K562 (cell line): Measurements from ENCODE around the gene MMEL1. TPM values are rescaled to one million over a fixed set of nuclear protein-coding genes. Genes with fewer than 3 reads are reported as not detected.
A peak's percentile ranks its signal among the peaks of the same experiment; 100 is the strongest.

ENCODE experiments used
- CCNT2 ChIP-seq: IDR thresholded peaks from 2 replicates; pipeline ENCODE4 v1.6.1; 2011; ENCODE audit warnings: borderline replicate concordance, low read depth, mild to moderate bottlenecking, moderate library complexity, mixed read lengths, low read length; ENCODE audit not compliant: insufficient read length; ENCODE audit errors: extremely low read depth
- CSDE1 ChIP-seq, 2 experiments: fragments of 450-650 bp; IDR thresholded peaks; 2 replicates each; pipeline ENCODE4 v1.6.1; 2016; ENCODE audit warnings: mild to moderate bottlenecking in 1 of 2
- CTBP1 ChIP-seq: fragments of 450-650 bp; IDR thresholded peaks from 2 replicates; pipeline ENCODE4 v1.6.1; 2016; ENCODE audit warnings: borderline replicate concordance
- EP400 ChIP-seq: fragments of 450-650 bp; IDR thresholded peaks from 2 replicates; pipeline ENCODE4 v1.6.1; 2017; ENCODE audit warnings: antibody characterized with exemption, mild to moderate bottlenecking, moderate library complexity
- FOXA3 ChIP-seq, 2 experiments: fragments of 450-650 bp in 1 of 2; sonication (generic) in 1 of 2; formaldehyde crosslinking; IDR thresholded peaks in 1 of 2; conservative IDR thresholded peaks in 1 of 2; 2 replicates each; pipeline versions ENCODE4 v1.4.0 to v1.8.0; 2020 to 2022; ENCODE audit warnings: mild to moderate bottlenecking in 2 of 2, missing genetic modification reagents in 1 of 2
- GTF2A2 ChIP-seq: IDR thresholded peaks from 2 replicates; pipeline ENCODE4 v1.6.1; 2016; ENCODE audit warnings: mild to moderate bottlenecking, missing genetic modification characterization, missing compliant biosample characterization
- HDAC2 ChIP-seq: fragments of 450-650 bp; IDR thresholded peaks from 2 replicates; pipeline ENCODE4 v1.6.1; 2016; ENCODE audit warnings: mild to moderate bottlenecking
- IFI16 ChIP-seq: fragments of 250-450 bp; sonication (Bioruptor Pico); IDR thresholded peaks from 2 replicates; pipeline ENCODE4 v2.1.2; 2022; ENCODE audit warnings: mild to moderate bottlenecking, inconsistent platforms
- KLF13 ChIP-seq: fragments of 450-650 bp; IDR thresholded peaks from 2 replicates; pipeline ENCODE4 v1.6.1; 2016; ENCODE audit warnings: missing genetic modification characterization, low read depth, mild to moderate bottlenecking, missing compliant biosample characterization, moderate library complexity, borderline replicate concordance
- NRF1 ChIP-seq, 2 experiments: fragments of 450-650 bp; IDR thresholded peaks in 1 of 2; conservative IDR thresholded peaks in 1 of 2; 2 replicates each; pipeline ENCODE4 v1.6.1; 2014; ENCODE audit warnings: mild to moderate bottlenecking in 2 of 2
- PHTF2 ChIP-seq: fragments of 250-450 bp; sonication (Bioruptor Pico); IDR thresholded peaks from 2 replicates; pipeline ENCODE4 v1.5.0; 2021; ENCODE audit warnings: mild to moderate bottlenecking
- SMAD4 ChIP-seq: fragments of 250-450 bp; sonication (Bioruptor Pico); conservative IDR thresholded peaks from 2 replicates; pipeline ENCODE4 v1.8.0; 2021; ENCODE audit warnings: inconsistent platforms, mild to moderate bottlenecking, moderate library complexity
- TBL1XR1 ChIP-seq, 2 experiments: IDR thresholded peaks; 2 replicates each; pipeline ENCODE4 v1.6.1; 2012; ENCODE audit warnings: improper control_type of control experiment in 2 of 2, low read length in 2 of 2, mild to moderate bottlenecking in 1 of 2
- THAP12 ChIP-seq: fragments of 250-450 bp; sonication (Bioruptor Pico); IDR thresholded peaks from 2 replicates; pipeline ENCODE4 v1.9.0; 2021; ENCODE audit warnings: mild to moderate bottlenecking, inconsistent platforms
- TRIM28 ChIP-seq: fragments of 450-650 bp; IDR thresholded peaks from 2 replicates; pipeline ENCODE4 v1.6.1; 2017
- U2AF2 ChIP-seq: fragments of 200-400 bp; formaldehyde crosslinking; optimal IDR thresholded peaks from 2 replicates; pipeline ENCODE3; 2017; ENCODE audit warnings: low read depth, mild to moderate bottlenecking, low read length
- USF2 ChIP-seq: sonication (generic); formaldehyde crosslinking; IDR thresholded peaks from 2 replicates; pipeline ENCODE4 v1.5.0; 2020; ENCODE audit warnings: missing genetic modification reagents
- ZBTB11 ChIP-seq, 3 experiments: fragments of 200-800 bp in 1 of 3; fragments of 250-450 bp in 1 of 3; fragments of 450-650 bp in 1 of 3; sonication (Bioruptor Pico) in 1 of 3; sonication (Bioruptor generic) in 1 of 3; formaldehyde crosslinking in 1 of 3; IDR thresholded peaks; 2 replicates each; pipeline versions ENCODE4 v1.6.1 to v1.8.0; 2016 to 2022; ENCODE audit warnings: mild to moderate bottlenecking in 2 of 3, missing genetic modification characterization in 2 of 3, missing compliant biosample characterization in 1 of 3, moderate library complexity in 1 of 3
- ZNF398 ChIP-seq: fragments of 250-450 bp; sonication (Bioruptor Pico); IDR thresholded peaks from 2 replicates; pipeline ENCODE4 v1.8.0; 2021; ENCODE audit warnings: moderate library complexity, mild to moderate bottlenecking, inconsistent platforms
- polyA plus RNA-seq, 8 experiments: library from polyadenylated mRNA; depleted of rRNA in 4 of 8; stranded (reverse) in 5 of 8; unstranded in 3 of 8; fragments of >200 nt; fragmentation: Nextera tagmentation in 2 of 8; fragmentation: Illumina TruSeq in 1 of 8; extraction: Ambion mirVana in 2 of 8; extraction: Trizol in 1 of 8; gene quantifications; 2 replicates each; pipeline versions ENCODE4 v1.2.1 to v1.2.3, GENCODE V29; 2011 to 2014; ENCODE audit warnings: inconsistent platforms in 1 of 8, missing spikeins in 1 of 8
- total RNA-seq, 7 experiments: library from RNA; depleted of rRNA in 6 of 7; stranded (reverse); fragments of >200 nt in 6 of 7; fragmentation: Illumina TruSeq in 2 of 7; extraction: Trizol in 2 of 7; gene quantifications; 2 replicates each; pipeline versions ENCODE4 v1.2.1 to v1.2.3, GENCODE V29; 2011 to 2021; ENCODE audit warnings: low replicate concordance in 1 of 7

Gene MMEL1
- total and polyA plus RNA-seq, 9 of the 15 experiments (the other 6 are each of a cell fraction or from before 2014, with no cell fraction given), result not detected

GRCh38 chr1:2546515-2547209, 86.2 kb downstream of the MMEL1 start (continued):
- TF ChIP-seq ZNF398 (CRISPR knock-in tag), result no peak
- no peak for TF ChIP-seq CSDE1 (IDR thresholded peaks at IDR 0.05)
- TF ChIP-seq SMAD4 (CRISPR knock-in tag), result peak; percentile 80
- TF ChIP-seq EP400, result peak; percentile 46; the same call in 1 of the 2 replicates
- TF ChIP-seq PHTF2 (CRISPR knock-in tag), result no peak
- TF ChIP-seq TBL1XR1 (IDR thresholded peaks at IDR 0.05; ENCODE audit: low read length in 2 of 2), result peak in 1 of 2 experiments; percentile 34; a peak in 1 of 4 replicates
- TF ChIP-seq IFI16 (CRISPR knock-in tag), result no peak
- 0 out of 6 replicates have a peak, but pooled peaks of 1 of the 3 experiments have one; percentile 33 for TF ChIP-seq ZBTB11 (CRISPR knock-in tag; IDR thresholded peaks at IDR 0.05)
- TF ChIP-seq FOXA3 (CRISPR knock-in tag; conservative IDR thresholded peaks at IDR 0.05 in 1 of 2, IDR thresholded peaks at IDR 0.05 in 1 of 2), result no peak
- peak; percentile 49 for TF ChIP-seq CCNT2
- peak; percentile 94 for TF ChIP-seq HDAC2
- TF ChIP-seq TRIM28, result peak; percentile 66; the same call in 1 of the 2 replicates
- peak; percentile 50 for TF ChIP-seq CTBP1
- no peak for TF ChIP-seq THAP12
- TF ChIP-seq KLF13 (tag), result 0 out of 2 replicates have a peak, but pooled peaks have one; percentile 11
- peak; percentile 53 to 63 for TF ChIP-seq NRF1 (conservative IDR thresholded peaks at IDR 0.05 in 1 of 2, IDR thresholded peaks at IDR 0.05 in 1 of 2)
- TF ChIP-seq USF2, result peak; percentile 21; the same call in 1 of the 2 replicates
- TF ChIP-seq U2AF2, result no peak
- peak; percentile 75 for TF ChIP-seq GTF2A2 (tag)
